ENCODE results near the gene SLC4A5.
"Not testable (repeated sequence)": the region's sequence is repeated elsewhere in the genome, so short reads cannot be mapped to it uniquely, and the experiment has no call there.

SLC4A5 gene

GRCh38 chr2:74228772-74229171 is 114.4 kb downstream of the SLC4A5 start:
- DNase-seq (ENCODE audit: low read depth), result no peak

DNA sequence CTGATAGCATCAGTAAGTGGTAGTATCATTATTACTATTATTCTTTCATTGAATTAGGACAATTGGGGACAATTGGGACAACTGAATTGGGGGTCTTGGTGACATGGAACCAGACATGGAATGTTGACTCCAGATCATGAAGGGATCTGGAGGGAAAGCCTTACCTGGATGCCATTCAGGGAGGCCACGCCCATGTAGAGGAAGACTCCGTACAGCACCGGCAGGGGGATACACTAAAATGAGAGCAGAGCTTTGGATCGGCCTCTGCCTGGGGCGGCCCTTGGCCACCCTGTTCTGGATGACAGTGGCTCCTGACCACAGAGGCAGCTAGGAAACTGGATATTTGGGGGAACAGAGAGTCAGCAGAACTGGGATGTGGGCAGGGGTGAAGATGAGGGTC is 115.6 kb downstream of the SLC4A5 start:
- DNase-seq (ENCODE audit: low read depth), result no peak

DNA sequence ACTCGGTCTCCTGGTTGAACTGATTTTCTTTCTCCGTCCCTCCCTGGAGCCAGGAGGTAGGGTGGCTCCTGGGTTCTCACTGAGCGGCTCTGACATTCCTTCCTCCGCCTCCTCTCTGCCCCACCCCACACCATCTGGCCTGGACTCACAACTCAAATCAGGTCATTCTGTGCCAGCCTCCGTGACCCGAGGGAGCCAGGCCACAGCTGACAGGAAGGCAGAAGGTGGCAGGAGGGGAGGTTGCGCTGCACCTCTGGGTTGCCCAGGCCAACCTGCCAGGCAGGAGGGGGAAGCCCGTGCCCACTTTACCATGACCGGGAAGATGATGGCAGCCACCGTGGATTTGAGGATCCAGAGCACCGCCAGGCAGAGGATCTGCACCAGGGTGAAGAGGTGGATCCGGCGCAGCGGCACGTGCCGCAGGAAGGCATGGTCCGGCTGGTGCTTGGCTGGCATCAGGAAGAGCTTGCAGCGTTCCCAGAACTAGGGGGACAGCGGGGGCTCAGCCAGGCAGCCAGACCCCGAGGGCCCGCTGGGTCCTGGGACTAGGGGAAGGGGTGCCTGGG is 116.5 kb downstream of the SLC4A5 start:
- DNase-seq (ENCODE audit: low read depth), result no peak

GRCh38 chr2:74225698-74226459 is 117.3 kb downstream of the SLC4A5 start:
- DNase-seq (ENCODE audit: low read depth), result no peak

GRCh38 chr2:74223941-74224770 is 119.1 kb downstream of the SLC4A5 start:
- DNase-seq (ENCODE audit: low read depth), result no peak

DNA sequence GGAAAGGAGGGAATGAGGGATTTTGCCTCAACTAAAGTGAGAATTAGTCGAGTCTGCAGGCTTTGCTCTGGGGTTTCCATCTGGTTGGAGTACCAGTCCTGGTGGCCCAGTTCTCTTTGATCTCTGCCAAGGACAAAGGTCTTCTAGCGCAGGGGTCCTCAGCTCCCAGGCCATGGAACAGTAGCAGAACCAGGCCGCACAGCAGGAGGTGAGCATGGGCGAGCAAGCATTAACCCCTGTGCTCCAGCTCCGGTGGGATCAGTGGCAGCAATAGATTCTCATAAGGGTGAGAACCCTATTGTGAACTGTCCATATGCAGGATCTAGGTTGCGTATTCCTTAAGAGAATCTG is 120.9 kb downstream of the SLC4A5 start:
- no peak for DNase-seq (ENCODE audit: low read depth)

DNA sequence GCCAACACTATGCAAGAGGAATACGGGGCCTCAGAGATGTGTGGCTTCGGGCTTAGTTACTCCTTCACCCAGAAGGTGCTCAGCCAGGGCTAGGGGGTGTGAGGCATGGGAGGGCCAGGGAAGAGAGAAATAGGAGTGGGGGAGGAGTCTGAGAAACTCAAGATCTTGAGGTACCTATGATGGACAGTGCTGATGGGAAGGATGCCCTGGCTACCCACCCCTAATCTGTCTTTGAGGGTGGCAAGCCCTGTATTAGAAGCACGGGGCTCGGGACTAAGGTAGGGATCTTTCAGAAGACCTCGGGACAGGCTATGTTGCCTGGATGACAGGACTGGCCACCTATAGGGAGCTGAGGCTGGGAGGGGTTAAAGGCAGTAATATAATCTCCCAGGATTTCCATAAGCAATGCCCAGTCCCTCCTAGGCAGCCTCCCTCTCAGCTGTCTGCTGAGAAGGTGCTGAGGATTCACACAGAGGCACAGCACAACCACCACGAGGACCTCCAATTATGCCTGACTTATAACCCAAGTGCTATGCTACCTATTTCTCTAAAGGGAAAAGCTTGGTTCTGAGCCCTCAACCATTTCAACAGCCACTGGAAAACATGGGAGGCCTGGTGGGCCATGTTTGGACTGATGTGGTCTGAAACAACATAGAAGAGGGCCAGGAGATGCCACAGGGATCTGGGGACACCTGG is 121.5 kb downstream of the SLC4A5 start:
- no peak for DNase-seq (ENCODE audit: low read depth)

GRCh38 chr2:74221091-74221490 is 122.1 kb downstream of the SLC4A5 start:
- no peak for DNase-seq (ENCODE audit: low read depth)

DNA sequence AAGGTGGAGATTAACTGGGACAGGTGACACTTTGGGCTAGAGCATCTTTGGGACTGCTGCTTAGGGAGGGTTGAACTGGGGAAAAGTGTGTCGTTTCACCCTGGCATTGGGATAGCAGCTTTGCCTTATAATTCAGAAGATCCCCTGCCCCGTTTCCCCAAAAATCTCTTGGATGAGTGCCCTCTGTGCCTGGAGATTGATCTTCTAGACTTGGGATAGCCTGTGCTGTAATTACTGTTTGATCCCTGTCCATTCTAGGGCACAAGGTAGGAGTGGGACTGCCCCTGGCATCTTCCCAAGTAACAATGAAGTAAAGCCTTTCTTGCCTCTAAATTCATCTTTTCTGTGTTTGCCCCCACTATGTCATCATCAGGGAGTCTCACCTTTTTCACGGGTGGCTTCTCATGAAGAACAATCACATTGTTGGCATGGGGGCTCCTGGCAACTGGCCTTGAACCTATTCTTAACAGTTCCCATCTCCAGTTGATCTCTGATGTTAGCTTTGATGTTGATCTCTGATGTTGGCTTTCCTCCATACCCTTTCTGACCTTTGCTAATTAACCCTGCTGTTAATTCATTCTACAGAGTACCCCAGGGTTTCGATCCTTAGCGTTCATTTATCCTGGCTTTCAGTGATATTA is 123.2 kb downstream of the SLC4A5 start:
- DNase-seq (ENCODE audit: low read depth), result no peak

- DNase-seq (ENCODE audit: low read depth), result no peak
Observed at GRCh38 chr2:74216642-74217041, 126.6 kb downstream of the SLC4A5 start.

DNA sequence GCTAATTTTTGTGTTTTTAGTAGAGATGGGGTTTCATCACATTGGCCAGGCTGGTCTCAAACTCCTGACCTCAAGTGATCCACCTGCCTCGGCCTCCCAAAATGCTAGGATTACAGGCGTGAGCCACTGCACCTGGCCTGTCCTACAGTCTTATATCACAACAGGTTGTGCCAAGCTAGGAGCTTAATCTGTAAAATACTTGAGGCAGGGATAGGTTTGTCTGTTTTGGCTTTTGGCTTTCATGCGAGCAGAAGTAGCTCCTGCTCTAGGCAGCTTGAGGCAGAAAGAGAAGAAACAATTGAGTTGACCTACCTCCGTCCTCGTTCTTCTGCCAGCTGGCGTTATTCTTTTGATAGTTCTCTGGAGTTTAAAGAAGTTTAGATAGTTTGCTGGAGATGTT is 127.4 kb downstream of the SLC4A5 start:
- not testable (repeated sequence) for DNase-seq (ENCODE audit: low read depth)

DNA sequence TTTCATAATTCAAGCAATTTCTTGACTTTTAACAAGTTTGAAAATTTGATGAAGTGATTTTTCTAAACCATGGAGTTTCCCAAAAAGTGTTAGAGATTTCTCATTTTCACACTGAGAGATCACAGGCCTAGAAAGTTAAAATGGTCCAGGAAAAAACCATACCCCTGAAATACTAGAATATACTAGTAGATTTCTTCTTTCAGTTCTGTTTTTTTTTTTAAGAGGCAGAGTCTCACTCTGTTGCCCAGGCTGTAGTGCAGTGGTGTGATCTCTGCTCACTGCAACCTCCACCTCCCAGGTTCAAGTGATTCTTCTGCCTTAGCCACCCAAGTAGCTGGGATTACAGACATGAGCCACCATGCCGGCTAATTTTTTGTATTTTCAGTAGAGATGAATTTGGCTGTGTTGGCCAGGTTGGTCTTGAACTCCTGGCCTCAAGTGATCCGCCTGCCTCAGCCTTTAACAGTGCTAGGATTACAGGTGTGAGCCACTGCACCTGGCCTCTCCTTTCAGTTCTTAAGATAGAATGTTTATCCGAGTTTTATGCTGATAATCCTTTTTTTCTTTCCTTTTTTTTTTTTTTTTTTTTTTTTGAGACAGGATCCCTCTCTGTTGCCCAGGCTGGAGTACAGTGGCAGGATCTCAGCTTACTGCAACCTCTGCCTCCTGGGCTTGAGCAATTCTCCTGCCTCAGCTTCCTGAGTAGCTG is 130.4 kb downstream of the SLC4A5 start:
- DNase-seq (ENCODE audit: low read depth), result no peak

- no peak for DNase-seq (ENCODE audit: low read depth)
Observed at GRCh38 chr2:74206180-74206688, 137.0 kb downstream of the SLC4A5 start.

- no peak for DNase-seq (ENCODE audit: low read depth)
Observed at GRCh38 chr2:74205596-74205995, 137.6 kb downstream of the SLC4A5 start.

GRCh38 chr2:74205113-74205512 is 138.1 kb downstream of the SLC4A5 start:
- no peak for DNase-seq (ENCODE audit: low read depth)

- no peak for DNase-seq (ENCODE audit: low read depth)
Observed at GRCh38 chr2:74204436-74204835, 138.8 kb downstream of the SLC4A5 start.

DNA sequence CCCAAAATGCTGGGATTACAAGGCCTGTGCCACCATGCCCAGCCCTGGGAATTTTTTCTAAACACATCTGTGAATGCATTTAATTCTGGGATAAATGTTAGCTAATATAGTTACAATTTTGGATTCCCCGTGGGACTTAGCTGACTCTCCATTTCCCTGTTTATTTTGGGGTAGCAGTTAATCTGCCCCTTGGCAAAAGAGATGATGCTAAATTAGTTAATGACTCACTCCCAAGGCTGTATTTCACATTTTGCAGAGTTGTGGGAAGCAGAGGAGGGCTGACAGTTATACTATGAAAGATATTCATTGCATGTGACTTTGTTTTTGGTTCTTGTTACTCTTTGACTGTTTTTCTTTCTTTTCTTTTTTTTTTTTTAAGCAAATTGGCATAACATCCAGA is 141.6 kb downstream of the SLC4A5 start:
- DNase-seq (ENCODE audit: low read depth), result peak; percentile 70

DNA sequence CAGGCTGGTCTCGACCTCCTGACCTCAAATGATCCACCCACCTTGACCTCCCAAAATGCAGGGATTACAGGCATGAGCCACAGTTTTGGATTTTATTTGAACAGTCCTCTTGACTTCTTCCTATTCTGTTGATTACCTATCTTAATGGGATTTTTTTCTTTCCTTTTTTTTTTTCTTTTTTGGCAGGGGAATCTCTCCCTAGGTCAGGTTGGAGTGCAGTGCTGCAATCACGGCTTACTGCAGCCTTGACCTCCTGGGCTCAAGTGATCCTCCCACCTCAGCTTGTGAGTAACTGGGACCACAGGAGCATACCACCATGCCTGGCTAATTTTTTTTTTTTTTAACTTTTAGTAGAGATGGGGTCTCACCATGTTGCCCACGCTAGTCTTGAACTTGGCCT is 142.0 kb downstream of the SLC4A5 start:
- no peak for DNase-seq (ENCODE audit: low read depth)

- DNase-seq (ENCODE audit: low read depth), result no peak
Observed at GRCh38 chr2:74199871-74200305, 143.3 kb downstream of the SLC4A5 start.

- DNase-seq (ENCODE audit: low read depth), result no peak
Observed at GRCh38 chr2:74199275-74199701, 143.9 kb downstream of the SLC4A5 start.
